PC-3 (cell line): ENCODE data around the gene TSPEAR. TPM values are rescaled to one million over a fixed set of nuclear protein-coding genes. Genes with fewer than 3 reads are reported as not detected.
A peak's percentile ranks its signal among the peaks of the same experiment; 100 is the strongest.

Experiments
- ATAC-seq: fragments of 200-7000 bp; cut with Tn5 transposase; 2 replicates; pipeline ENCODE4 v1.9.1; 2020; ENCODE audit warnings: mild to moderate bottlenecking, moderate library complexity
- BruUV-seq: library from RNA; stranded (reverse); fragments of 400-500 nt; replicated peaks from 2 replicates; lab custom pipeline; 2021; lab: Mats Ljungman, UMichigan
- CTCF ChIA-PET: fragments of 300-600 bp; sonication (Branson Sonifier 250); formaldehyde crosslinking; loops from one replicate; lab custom pipeline; 2022; ENCODE audit warnings: antibody characterized with exemption; lab: Charles Lee
- POLR2A ChIA-PET: fragments of 300-600 bp; sonication (Branson Sonifier 250); formaldehyde crosslinking; loops from one replicate; lab custom pipeline; 2022; ENCODE audit warnings: antibody characterized with exemption; ENCODE audit not compliant: unreplicated experiment; lab: Charles Lee
- DNase-seq: peaks from one replicate; pipeline ENCODE4 v3.0.0-alpha.2; 2015
- H2AFZ ChIP-seq: fragments of 300-600 bp; sonication (generic); 2 replicates; pipeline ENCODE4 v1.6.0; 2016; ENCODE audit warnings: antibody characterized with exemption, low read length
- H3F3A ChIP-seq: fragments of 300-600 bp; sonication (generic); one replicate; pipeline ENCODE4 v1.6.0; 2017; ENCODE audit warnings: antibody characterized with exemption, low read length, control low read depth, mild to moderate bottlenecking; ENCODE audit not compliant: unreplicated experiment
- H3K27ac ChIP-seq: fragments of 300-600 bp; sonication (generic); 2 replicates; pipeline ENCODE4 v1.5.1; 2016; ENCODE audit warnings: mild to moderate bottlenecking, low read length
- H3K27me3 ChIP-seq: fragments of 300-600 bp; sonication (generic); 2 replicates; pipeline ENCODE4 v1.6.1; 2016; ENCODE audit warnings: low read length, mixed read lengths
- H3K36me3 ChIP-seq: fragments of 300-600 bp; sonication (generic); 2 replicates; pipeline ENCODE4 v1.6.1; 2016; ENCODE audit warnings: low read depth, mixed run types, low read length, mixed read lengths
- H3K4me1 ChIP-seq: fragments of 300-600 bp; sonication (generic); 2 replicates; pipeline ENCODE4 v1.5.1; 2016; ENCODE audit warnings: low read length; ENCODE audit not compliant: insufficient read depth
- H3K4me2 ChIP-seq: fragments of 300-600 bp; sonication (generic); 2 replicates; pipeline ENCODE4 v1.6.0; 2016; ENCODE audit warnings: low read length
- H3K4me3 ChIP-seq: fragments of 300-600 bp; sonication (generic); 2 replicates; pipeline ENCODE4 v1.5.1; 2016; ENCODE audit warnings: mild to moderate bottlenecking, low read length, mixed read lengths
- H3K79me2 ChIP-seq: fragments of 300-600 bp; sonication (generic); 2 replicates; pipeline ENCODE4 v1.6.1; 2017; ENCODE audit warnings: low read length, mixed read lengths
- H3K9ac ChIP-seq: fragments of 300-600 bp; sonication (generic); 2 replicates; pipeline ENCODE4 v1.6.0; 2016; ENCODE audit warnings: mild to moderate bottlenecking, low read length
- H3K9me2 ChIP-seq: fragments of 300-600 bp; sonication (generic); replicated peaks from 2 replicates; pipeline ENCODE4 v1.6.1; 2016; ENCODE audit warnings: mixed run types, low read length, mixed read lengths
- H3K9me3 ChIP-seq: fragments of 300-600 bp; sonication (generic); 2 replicates; pipeline ENCODE4 v1.6.1; 2016; ENCODE audit warnings: low read length, mixed read lengths
- H4K20me1 ChIP-seq: fragments of 300-600 bp; sonication (generic); 2 replicates; pipeline ENCODE4 v1.6.1; 2016; ENCODE audit warnings: low read length, mixed read lengths
- CTCF ChIP-seq: fragments of 300-600 bp; sonication (generic); conservative IDR thresholded peaks from 2 replicates; pipeline ENCODE4 v1.5.1; 2017; ENCODE audit warnings: antibody characterized with exemption, low read depth, mild to moderate bottlenecking, low read length
- EZH2 ChIP-seq: fragments of 300-600 bp; sonication (generic); IDR thresholded peaks from one replicate; pipeline ENCODE4 v1.6.1; 2017; ENCODE audit warnings: antibody characterized with exemption, mild to moderate bottlenecking, low read length; ENCODE audit not compliant: unreplicated experiment
- EZH2phosphoT487 ChIP-seq: fragments of 300-600 bp; sonication (generic); IDR thresholded peaks from 2 replicates; pipeline ENCODE4 v1.6.1; 2018; ENCODE audit warnings: mild to moderate bottlenecking, antibody characterized with exemption, low read length, borderline replicate concordance
- intact Hi-C: fragments of 100-400 bp; cut with micrococcal nuclease; formaldehyde crosslinking; loops from 2 replicates; pipeline ENCODE4 v1.9.0; 2023
- total RNA-seq: library from RNA; depleted of rRNA; stranded (reverse); fragments of >200 nt; gene quantifications from 2 replicates; pipeline ENCODE4 v1.2.3, GENCODE V29; 2014

Gene TSPEAR
- total RNA-seq, 1 experiment from 2014 or later, result 2.1 TPM

- DNase-seq, result peak; percentile 46
- Histone ChIP-seq H2AFZ (no peak overlapping the region), H4K20me1 (no peaks in the 10 kb centered on the region), H3K27me3 (no peaks in the 10 kb centered on the region), H3F3A (no peaks in the 10 kb centered on the region), H3K4me2 (no peak overlapping the region), H3K27ac (peak overlapping the region; percentile 75), H3K9ac (no peak overlapping the region; the same call in 1 of the 2 replicates), H3K4me1 (peaks cover 24% of the 10 kb centered on the region), H3K4me3 (no peak overlapping the region), H3K9me2 (no peaks in the 10 kb centered on the region), H3K79me2 (no peaks in the 10 kb centered on the region), H3K9me3 (peaks cover 6% of the 10 kb centered on the region; the same call in 1 of the 2 replicates), H3K36me3 (peaks cover 7% of the 10 kb centered on the region; the same call in 1 of the 2 replicates)
- no TSS peak for BruUV-seq
- intact Hi-C loops, result no loop called here
- TF ChIP-seq EZH2phosphoT487, result no peak
- TF ChIP-seq CTCF, result no peak
- no peak for TF ChIP-seq EZH2
- CTCF ChIA-PET, result no interaction called here
- peak; percentile 47; the same call in 1 of the 2 replicates for ATAC-seq
- POLR2A ChIA-PET, result no interaction called here
These were observed 21.6 kb upstream of the TSPEAR start for GRCh38 chr21:44732956-44733355.

GRCh38 chr21:44732263-44732662, 20.9 kb upstream of the TSPEAR start:
- H2AFZ ChIP-seq, result no peak overlapping the region
- H3K9me2 ChIP-seq, result no peaks in the 10 kb centered on the region
- H3K27ac ChIP-seq, result no peak overlapping the region
- H3K4me2 ChIP-seq, result no peak overlapping the region
- TF ChIP-seq EZH2, result no peak
- TF ChIP-seq CTCF, result no peak
- TF ChIP-seq EZH2phosphoT487, result no peak
- H3K4me1 ChIP-seq, result peaks cover 24% of the 10 kb centered on the region
- H3K79me2 ChIP-seq, result no peaks in the 10 kb centered on the region
- no peak overlapping the region for H3K9ac ChIP-seq
- CTCF ChIA-PET, result no interaction called here
- no peaks in the 10 kb centered on the region for H3K36me3 ChIP-seq
- H3K27me3 ChIP-seq, result no peaks in the 10 kb centered on the region
- no peaks in the 10 kb centered on the region for H3F3A ChIP-seq
- no peak overlapping the region for H3K4me3 ChIP-seq
- no peaks in the 10 kb centered on the region for H3K9me3 ChIP-seq
- ATAC-seq, result no peak
- no TSS peak for BruUV-seq
- H4K20me1 ChIP-seq, result no peaks in the 10 kb centered on the region
- DNase-seq, result no peak
- intact Hi-C loops, result no loop called here
- POLR2A ChIA-PET, result interaction anchor here (0.7 kb wide), 1 partner anchor 11 kb away, joined by 5 read pairs; no protein-coding TSS in a partner anchor

- H3K36me3 ChIP-seq, result no peaks in the 10 kb centered on the region
- intact Hi-C loops, result no loop called here
- no peak for TF ChIP-seq EZH2
- TF ChIP-seq CTCF, result no peak
- TF ChIP-seq EZH2phosphoT487, result no peak
- no peaks in the 10 kb centered on the region for H4K20me1 ChIP-seq
- no peaks in the 10 kb centered on the region for H3K9me3 ChIP-seq
- H3K4me1 ChIP-seq, result peaks cover 16% of the 10 kb centered on the region
- no peak for ATAC-seq
- CTCF ChIA-PET, result no interaction called here
- H3K4me3 ChIP-seq, result no peak overlapping the region
- H2AFZ ChIP-seq, result no peak overlapping the region
- no peak overlapping the region for H3K4me2 ChIP-seq
- no peaks in the 10 kb centered on the region for H3F3A ChIP-seq
- no peaks in the 10 kb centered on the region for H3K79me2 ChIP-seq
- no peak overlapping the region for H3K9ac ChIP-seq
- no peaks in the 10 kb centered on the region for H3K27me3 ChIP-seq
- POLR2A ChIA-PET, result no interaction called here
- H3K9me2 ChIP-seq, result no peaks in the 10 kb centered on the region
- H3K27ac ChIP-seq, result no peak overlapping the region
- BruUV-seq, result TSS peak; percentile 11
- no peak for DNase-seq
These were observed 19.7 kb upstream of the TSPEAR start for GRCh38 chr21:44730951-44731579.
